ENCODE measurements around the gene SLPI.

DNA sequence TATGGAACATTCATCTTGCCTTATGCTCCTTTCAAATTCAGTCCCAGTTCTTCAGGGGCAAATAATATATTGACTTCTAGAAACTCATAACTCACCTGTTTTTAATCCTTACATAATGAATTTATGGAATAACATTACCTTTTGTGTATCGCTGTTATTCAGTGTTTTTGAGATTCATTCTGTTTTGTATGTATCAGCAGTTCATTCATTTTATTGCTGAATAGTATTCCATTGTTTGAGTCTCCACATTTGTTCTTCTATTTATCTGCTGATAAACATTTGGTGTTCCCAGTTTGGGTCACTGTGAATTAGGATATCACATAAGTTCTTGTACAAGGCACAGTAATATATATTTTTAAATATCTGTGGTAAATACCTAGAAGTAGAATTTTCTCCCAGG is 28.1 kb downstream of the SLPI start:
- TF ChIP-seq POLR2A (IDR thresholded peaks at IDR 0.05) = no peak
- TF ChIP-seq, protein P1, sequence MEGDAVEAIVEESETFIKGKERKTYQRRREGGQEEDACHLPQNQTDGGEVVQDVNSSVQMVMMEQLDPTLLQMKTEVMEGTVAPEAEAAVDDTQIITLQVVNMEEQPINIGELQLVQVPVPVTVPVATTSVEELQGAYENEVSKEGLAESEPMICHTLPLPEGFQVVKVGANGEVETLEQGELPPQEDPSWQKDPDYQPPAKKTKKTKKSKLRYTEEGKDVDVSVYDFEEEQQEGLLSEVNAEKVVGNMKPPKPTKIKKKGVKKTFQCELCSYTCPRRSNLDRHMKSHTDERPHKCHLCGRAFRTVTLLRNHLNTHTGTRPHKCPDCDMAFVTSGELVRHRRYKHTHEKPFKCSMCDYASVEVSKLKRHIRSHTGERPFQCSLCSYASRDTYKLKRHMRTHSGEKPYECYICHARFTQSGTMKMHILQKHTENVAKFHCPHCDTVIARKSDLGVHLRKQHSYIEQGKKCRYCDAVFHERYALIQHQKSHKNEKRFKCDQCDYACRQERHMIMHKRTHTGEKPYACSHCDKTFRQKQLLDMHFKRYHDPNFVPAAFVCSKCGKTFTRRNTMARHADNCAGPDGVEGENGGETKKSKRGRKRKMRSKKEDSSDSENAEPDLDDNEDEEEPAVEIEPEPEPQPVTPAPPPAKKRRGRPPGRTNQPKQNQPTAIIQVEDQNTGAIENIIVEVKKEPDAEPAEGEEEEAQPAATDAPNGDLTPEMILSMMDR (IDR thresholded peaks at IDR 0.05) = no peak
